Mesothelial cell of epicardium (in vitro differentiated cells): ENCODE data around the gene TMC5. TPM values are rescaled to one million over a fixed set of nuclear protein-coding genes. Genes with fewer than 3 reads are reported as not detected.

ENCODE experiments used
- DNase-seq, 2 experiments: peaks; one replicate each; pipeline ENCODE4 v3.0.0; 2021; ENCODE audit warnings: low spot score in 2 of 2; ENCODE audit not compliant: unreplicated experiment in 2 of 2
- H3K27ac Mint-ChIP-seq: 2 replicates; pipeline ENCODE4 v1.8.0; 2021; ENCODE audit warnings: mixed read lengths
- H3K27me3 Mint-ChIP-seq: 2 replicates; pipeline ENCODE4 v1.8.0; 2021; ENCODE audit warnings: low read depth, mixed read lengths
- H3K36me3 Mint-ChIP-seq: 2 replicates; pipeline ENCODE4 v1.8.0; 2021; ENCODE audit warnings: mixed read lengths
- H3K4me1 Mint-ChIP-seq: 2 replicates; pipeline ENCODE4 v1.8.0; 2021; ENCODE audit warnings: mixed read lengths
- H3K4me3 Mint-ChIP-seq: 2 replicates; pipeline ENCODE4 v1.8.0; 2021; ENCODE audit warnings: mild to moderate bottlenecking, moderate library complexity, mixed read lengths
- H3K9me3 Mint-ChIP-seq: 2 replicates; pipeline ENCODE4 v1.8.0; 2021; ENCODE audit warnings: mixed read lengths
- CTCF ChIP-seq: fragments of 200-600 bp; sonication (generic); IDR thresholded peaks from one replicate; pipeline ENCODE4 v1.5.0; 2021; ENCODE audit warnings: antibody characterized with exemption; ENCODE audit not compliant: unreplicated experiment
- total RNA-seq: library from RNA; stranded (reverse); gene quantifications from 3 replicates; pipeline ENCODE4 v1.2.1, GENCODE V29; 2021

TMC5 gene
- total RNA-seq, 1 donor from 2014 or later, result 1.4 TPM

- TF ChIP-seq CTCF, result no peak
- DNase-seq, result no peak
- Mint-ChIP-seq H3K27ac (no peak overlapping the region), H3K36me3 (no peaks in the 10 kb centered on the region), H3K4me1 (peaks cover 4% of the 10 kb centered on the region), H3K27me3 (peaks cover 28% of the 10 kb centered on the region), H3K4me3 (no peak overlapping the region), H3K9me3 (no peaks in the 10 kb centered on the region)
These were observed 2.2 kb upstream of the TMC5 start for GRCh38 chr16:19415461-19415860.

- TF ChIP-seq CTCF, result no peak
- no peak overlapping the region for H3K27ac Mint-ChIP-seq
- no peak for DNase-seq
- H3K4me3 Mint-ChIP-seq, result no peak overlapping the region
- H3K4me1 Mint-ChIP-seq, result peaks cover 3% of the 10 kb centered on the region
- peaks cover 25% of the 10 kb centered on the region for H3K27me3 Mint-ChIP-seq
- H3K36me3 Mint-ChIP-seq, result no peaks in the 10 kb centered on the region
- H3K9me3 Mint-ChIP-seq, result peaks cover 3% of the 10 kb centered on the region
These were observed 1.8 kb upstream of the TMC5 start for GRCh38 chr16:19415918-19416317.

- DNase-seq, result no peak
These were observed 517 bp downstream of the TMC5 start for GRCh38 chr16:19418200-19418599.

GRCh38 chr16:19419698-19420075 is 2.0 kb downstream of the TMC5 start:
- no peaks in the 10 kb centered on the region for H3K4me1 Mint-ChIP-seq
- H3K36me3 Mint-ChIP-seq, result no peaks in the 10 kb centered on the region
- peaks cover 7% of the 10 kb centered on the region for H3K9me3 Mint-ChIP-seq
- TF ChIP-seq CTCF, result no peak
- no peak overlapping the region for H3K4me3 Mint-ChIP-seq
- no peak overlapping the region for H3K27ac Mint-ChIP-seq
- no peak for DNase-seq
- peaks cover 4% of the 10 kb centered on the region for H3K27me3 Mint-ChIP-seq

More at GRCh38 chr16:19418200-19418599, 517 bp downstream of the TMC5 start:
- Mint-ChIP-seq H3K36me3 (no peaks in the 10 kb centered on the region), H3K4me1 (no peaks in the 10 kb centered on the region), H3K9me3 (peaks cover 7% of the 10 kb centered on the region), H3K27ac (no peak overlapping the region), H3K4me3 (no peak overlapping the region), H3K27me3 (peaks cover 10% of the 10 kb centered on the region)
- TF ChIP-seq CTCF, result no peak

- Mint-ChIP-seq H3K27me3 (peaks cover 2% of the 10 kb centered on the region), H3K36me3 (no peaks in the 10 kb centered on the region), H3K9me3 (peaks cover 7% of the 10 kb centered on the region), H3K27ac (no peak overlapping the region), H3K4me1 (no peaks in the 10 kb centered on the region), H3K4me3 (no peak overlapping the region)
- DNase-seq, result no peak
- TF ChIP-seq CTCF, result no peak
These were observed 6.8 kb downstream of the TMC5 start for GRCh38 chr16:19424478-19424877.

GRCh38 chr16:19430345-19430744 is 12.7 kb downstream of the TMC5 start:
- no peak for TF ChIP-seq CTCF

More at GRCh38 chr16:19430345-19430744, 12.7 kb downstream of the TMC5 start:
- H3K27me3 Mint-ChIP-seq, result peaks cover 2% of the 10 kb centered on the region
- no peaks in the 10 kb centered on the region for H3K36me3 Mint-ChIP-seq
- H3K9me3 Mint-ChIP-seq, result no peaks in the 10 kb centered on the region
- no peak overlapping the region for H3K4me3 Mint-ChIP-seq
- no peak for DNase-seq
- no peak overlapping the region for H3K27ac Mint-ChIP-seq
- no peaks in the 10 kb centered on the region for H3K4me1 Mint-ChIP-seq
